K562 (cell line): ENCODE data around the gene SCYL3. TPM values are rescaled to one million over a fixed set of nuclear protein-coding genes. Genes with fewer than 3 reads are reported as not detected.

ENCODE experiments used
- ATAC-seq: fragments of 200-7000 bp; cut with Tn5 transposase; 3 replicates; pipeline ENCODE4 v1.9.1; 2020; ENCODE audit warnings: moderate library complexity
- BruUV-seq: library from RNA; stranded (reverse); fragments of 400-500 nt; replicated peaks from 2 replicates; lab custom pipeline; 2021; lab: Mats Ljungman, UMichigan
- CTCF ChIA-PET: fragments of 300-600 bp; formaldehyde crosslinking; extraction: SDS; loops from one replicate; lab custom pipeline; 2021; ENCODE audit warnings: low intra/inter-chr PET ratio; lab: Yijun Ruan, JAX
- POLR2A ChIA-PET: fragments of 300-600, 350-650 bp; sonication (Branson Sonifier 250); formaldehyde crosslinking; extraction: SDS; loops from one replicate; lab custom pipeline; 2021; ENCODE audit warnings: antibody characterized with exemption, inconsistent platforms; lab: Yijun Ruan, JAX
- DNase-seq, 4 experiments: peaks; one replicate each; pipeline versions ENCODE4 v3.0.0 to v3.0.0-alpha.2; 2011 to 2018; ENCODE audit warnings: low spot score in 3 of 4, mixed read lengths in 3 of 4; ENCODE audit errors: extremely low read depth in 1 of 4
- FAIRE-seq: peaks from 2 replicates; lab custom pipeline; 2011; peaks lifted over from hg19 to GRCh38; lab: Jason Lieb, UNC
- H2AFZ ChIP-seq: 2 replicates; pipeline ENCODE4 v1.6.0; 2011; ENCODE audit warnings: low read depth, low read length, control low read depth, inconsistent platforms
- H3K27ac ChIP-seq: fragments of 200-600 bp; 3 replicates; pipeline ENCODE4 v1.8.0; 2011; ENCODE audit warnings: low read depth, mild to moderate bottlenecking, control low read depth, inconsistent platforms, low read length, moderate library complexity, mixed read lengths; ENCODE audit errors: extremely low read depth
- H3K27me3 ChIP-seq, 2 experiments: fragments of 300-600 bp in 1 of 2; 2 replicates in 1 of 2; 3 replicates in 1 of 2; pipeline versions ENCODE4 v1.6.0 to v1.8.0; 2011; ENCODE audit warnings: inconsistent platforms in 2 of 2, low read length in 2 of 2, mild to moderate bottlenecking in 1 of 2, mixed read lengths in 1 of 2, moderate library complexity in 1 of 2; ENCODE audit not compliant: control insufficient read depth in 2 of 2, insufficient read depth in 2 of 2
- H3K36me3 ChIP-seq: fragments of 300-600 bp; 3 replicates; pipeline ENCODE4 v1.8.0; 2011; ENCODE audit warnings: mild to moderate bottlenecking, low read length, inconsistent platforms; ENCODE audit not compliant: control insufficient read depth, insufficient read depth
- H3K4me1 ChIP-seq, 2 experiments: fragments of 200-600 bp in 1 of 2; replicated peaks in 1 of 2; 2 replicates in 1 of 2; 3 replicates in 1 of 2; pipeline versions ENCODE4 v1.5.1 to v1.8.0; 2011; ENCODE audit warnings: inconsistent platforms in 2 of 2, low read length in 2 of 2, mild to moderate bottlenecking in 1 of 2, mixed read lengths in 1 of 2, moderate library complexity in 1 of 2; ENCODE audit not compliant: control insufficient read depth in 2 of 2, insufficient read depth in 2 of 2
- H3K4me2 ChIP-seq: 2 replicates; pipeline ENCODE4 v1.6.1; 2011; ENCODE audit warnings: low read length, control low read depth, inconsistent platforms, mixed read lengths; ENCODE audit not compliant: insufficient read depth
- H3K4me3 ChIP-seq: fragments of 200-600 bp; sonication (generic), shearing (Covaris generic); 2 replicates; pipeline ENCODE4 v1.5.1; 2016; ENCODE audit warnings: control low read depth, inconsistent platforms
- H3K79me2 ChIP-seq: fragments of 200-600 bp; 3 replicates; pipeline ENCODE4 v1.8.0; 2011; ENCODE audit warnings: low read length, inconsistent platforms; ENCODE audit not compliant: control insufficient read depth, insufficient read depth
- H3K9ac ChIP-seq, 2 experiments: 2 replicates each; pipeline versions ENCODE4 v1.6.0 to v1.6.1; 2011; ENCODE audit warnings: low read depth in 2 of 2, low read length in 2 of 2, control low read depth in 1 of 2, inconsistent platforms in 1 of 2, mild to moderate bottlenecking in 1 of 2, mixed read lengths in 1 of 2; ENCODE audit not compliant: insufficient read depth in 1 of 2
- H3K9me1 ChIP-seq: one replicate; pipeline ENCODE4 v1.6.0; 2011; ENCODE audit warnings: inconsistent platforms, mild to moderate bottlenecking, low read length, moderate library complexity; ENCODE audit not compliant: control insufficient read depth, insufficient read depth
- H3K9me3 ChIP-seq: replicated peaks from 2 replicates; pipeline ENCODE4 v1.5.1; 2011; ENCODE audit warnings: low read depth, low read length, inconsistent platforms; ENCODE audit not compliant: control insufficient read depth, insufficient read depth
- H4K20me1 ChIP-seq: replicated peaks from 2 replicates; pipeline ENCODE4 v1.6.1; 2011; ENCODE audit warnings: low read length, inconsistent platforms, mixed read lengths; ENCODE audit not compliant: control insufficient read depth, insufficient read depth
- C11orf30 ChIP-seq: fragments of 450-650 bp; IDR thresholded peaks from 2 replicates; pipeline ENCODE4 v1.6.1; 2016; ENCODE audit warnings: low read depth, mild to moderate bottlenecking
- EGR1 ChIP-seq: fragments of 450-650 bp; conservative IDR thresholded peaks from 2 replicates; pipeline ENCODE4 v1.6.1; 2017; ENCODE audit warnings: mild to moderate bottlenecking
- ERF ChIP-seq: fragments of 450-650 bp; formaldehyde crosslinking; IDR thresholded peaks from 2 replicates; pipeline ENCODE4 v1.4.0; 2020; ENCODE audit warnings: mild to moderate bottlenecking, mixed read lengths
- HDGF ChIP-seq: fragments of 450-650 bp; IDR thresholded peaks from 2 replicates; pipeline ENCODE4 v1.6.1; 2016
- SAFB2 ChIP-seq: fragments of 200-400 bp; formaldehyde crosslinking; IDR thresholded peaks from 2 replicates; pipeline ENCODE4 v1.6.1; 2018; ENCODE audit warnings: borderline replicate concordance, low read length, low read depth, moderate library complexity; ENCODE audit not compliant: severe bottlenecking
- ZNF316 ChIP-seq: fragments of 450-650 bp; IDR thresholded peaks from 2 replicates; pipeline ENCODE4 v1.6.1; 2016
- ZNF77 ChIP-seq: fragments of 250-450 bp; sonication (Bioruptor Pico); IDR thresholded peaks from 2 replicates; pipeline ENCODE4 v1.5.0; 2020
- WGBS: fragments of 100-300 bp; shearing (Covaris generic); methylation state at CpG from one replicate; pipeline ENCODE4 v1.1.6; 2016; ENCODE audit warnings: low coverage, mixed read lengths; ENCODE audit not compliant: insufficient coverage; ENCODE audit errors: missing lambda C conversion rate; 5-methylcytosine and 5-hydroxymethylcytosine counted together
- in situ Hi-C: fragments of 300-500 bp; cut with MboI; formaldehyde crosslinking; loops from 4 replicates; pipeline ENCODE4 v1.15.0; 2018; ENCODE audit warnings: inconsistent platforms, mixed read lengths
- intact Hi-C: fragments of 100-400 bp; cut with micrococcal nuclease; formaldehyde crosslinking; loops from 2 replicates; pipeline ENCODE4 v1.14.2; 2022
- polyA plus RNA-seq, 8 experiments: library from polyadenylated mRNA; depleted of rRNA in 4 of 8; stranded (reverse) in 5 of 8; unstranded in 3 of 8; fragments of >200 nt; fragmentation: Nextera tagmentation in 2 of 8; fragmentation: Illumina TruSeq in 1 of 8; extraction: Ambion mirVana in 2 of 8; extraction: Trizol in 1 of 8; gene quantifications; 2 replicates each; pipeline versions ENCODE4 v1.2.1 to v1.2.3, GENCODE V29; 2011 to 2014; ENCODE audit warnings: inconsistent platforms in 1 of 8, missing spikeins in 1 of 8
- total RNA-seq, 7 experiments: library from RNA; depleted of rRNA in 6 of 7; stranded (reverse); fragments of >200 nt in 6 of 7; fragmentation: Illumina TruSeq in 2 of 7; extraction: Trizol in 2 of 7; gene quantifications; 2 replicates each; pipeline versions ENCODE4 v1.2.1 to v1.2.3, GENCODE V29; 2011 to 2021; ENCODE audit warnings: low replicate concordance in 1 of 7

The SCYL3 gene
- total and polyA plus RNA-seq, 9 of the 15 experiments (the other 6 are each of a cell fraction or from before 2014, with no cell fraction given) = 3.6 to 11.4 (median 7.1) TPM

- Histone ChIP-seq H3K79me2 (no peaks in the 10 kb centered on the region), H3K9ac (no peak overlapping the region), H3K36me3 (peaks cover 85% of the 10 kb centered on the region), H3K27ac (no peak overlapping the region), H3K9me3 (peaks cover 7% of the 10 kb centered on the region; the same call in 1 of the 2 replicates), H4K20me1 (no peaks in the 10 kb centered on the region), H2AFZ (no peak overlapping the region), H3K4me2 (no peak overlapping the region), H3K4me3 (no peak overlapping the region), H3K4me1 (no peaks in the 10 kb centered on the region), H3K9me1 (no peaks in the 10 kb centered on the region), H3K27me3 (no peaks in the 10 kb centered on the region)
- ChIA-PET CTCF (no interaction called here), POLR2A (interaction anchor here (1.2 to 1.4 kb wide), 3 partner anchors 9 to 74 kb away, joined by 3 to 4 read pairs (median 3); partner anchors contain the start of gene METTL18)
- FAIRE-seq (no peak), ATAC-seq (no peak), DNase-seq (no peak)
- in situ Hi-C loops = no loop called here
- WGBS = 92% methylated on average over 2 of the region's 2 CpGs
- BruUV-seq = no TSS peak
- intact Hi-C loops = no loop called here
- TF ChIP-seq ZNF77 (no peak), SAFB2 (no peak)
Observed at GRCh38 chr1:169868978-169869377, 24.7 kb downstream of the SCYL3 start.

GRCh38 chr1:169867012-169867675, 26.6 kb downstream of the SCYL3 start:
- ATAC-seq (no peak), FAIRE-seq (no peak), DNase-seq (no peak)
- Histone ChIP-seq H3K9ac (no peak overlapping the region), H3K27me3 (no peaks in the 10 kb centered on the region), H3K4me2 (no peak overlapping the region), H4K20me1 (no peaks in the 10 kb centered on the region), H3K79me2 (no peaks in the 10 kb centered on the region), H3K4me3 (no peak overlapping the region), H3K9me1 (no peaks in the 10 kb centered on the region), H3K27ac (no peak overlapping the region), H3K9me3 (peaks cover 2% of the 10 kb centered on the region; the same call in 1 of the 2 replicates), H2AFZ (no peak overlapping the region), H3K4me1 (no peaks in the 10 kb centered on the region), H3K36me3 (peaks cover 79% of the 10 kb centered on the region)
- ChIA-PET CTCF (no interaction called here), POLR2A (no interaction called here)
- in situ Hi-C loops = no loop called here
- no TSS peak for BruUV-seq
- TF ChIP-seq ERF (no peak), ZNF316 (peak; percentile 41), HDGF (no peak), EGR1 (no peak), C11orf30 (peak; percentile 10; the same call in 1 of the 2 replicates)
- WGBS = 81% methylated on average over 4 of the region's 4 CpGs
- intact Hi-C loops = no loop called here
